ENCODE data around the gene PIP5K1B. TPM values are rescaled to one million over a fixed set of nuclear protein-coding genes. Genes with fewer than 3 reads are reported as not detected.

PIP5K1B gene
- total RNA-seq, 1 experiment from 2014 or later = 9.0 TPM

DNA sequence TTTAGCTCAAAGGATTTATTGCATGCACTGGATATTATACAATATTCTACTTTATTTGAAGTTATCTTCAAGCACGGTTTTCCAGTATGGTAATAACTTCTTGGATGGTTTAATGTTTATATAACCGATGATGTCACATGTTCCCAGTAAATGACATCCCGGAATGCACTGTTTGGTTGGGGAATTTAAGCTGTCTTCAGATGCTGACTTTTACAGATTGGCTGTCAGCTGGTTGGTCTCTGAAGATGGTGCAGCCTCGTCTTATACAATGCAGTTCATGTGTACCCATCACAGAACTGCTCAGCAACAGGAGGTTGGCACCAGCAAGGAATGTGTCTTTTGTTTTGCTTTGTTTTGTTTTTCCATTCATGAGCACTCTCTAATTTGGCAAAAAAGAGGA lies 165.0 kb downstream of the PIP5K1B start:
- CTCF ChIA-PET = interaction anchor here (0.6 kb wide), 1 partner anchor 245 kb away, joined by 6 read pairs; no protein-coding TSS in a partner anchor
- no peak for DNase-seq
- no peaks in the 10 kb centered on the region for H3K27me3 Mint-ChIP-seq (ENCODE audit: unreplicated experiment)

GRCh38 chr9:68871236-68871635 lies 166.2 kb downstream of the PIP5K1B start:
- Mint-ChIP-seq H3K9me3 (ENCODE audit: low read depth, unreplicated experiment) (no peaks in the 10 kb centered on the region), H3K27ac (ENCODE audit: unreplicated experiment) (no peak overlapping the region), H3K4me1 (ENCODE audit: low read depth, unreplicated experiment) (no peaks in the 10 kb centered on the region), H3K27me3 (ENCODE audit: unreplicated experiment) (no peaks in the 10 kb centered on the region), H3K36me3 (ENCODE audit: insufficient read depth, unreplicated experiment) (no peaks in the 10 kb centered on the region), H3K4me3 (ENCODE audit: low read depth, unreplicated experiment) (no peak overlapping the region)
- CTCF ChIA-PET = interaction anchor here (0.6 to 0.8 kb wide), 2 partner anchors 31 to 398 kb away, joined by 3 read pairs; no protein-coding TSS in a partner anchor
- no peak for TF ChIP-seq CTCF (IDR thresholded peaks at IDR 0.05; ENCODE audit: unreplicated experiment)
- BruUV-seq (replicated peaks) = no TSS peak
- DNase-seq = no peak
- intact Hi-C loops (cut with micrococcal nuclease; ENCODE audit: unreplicated experiment) = no loop called here

More for the DNA sequence above, 165.0 kb downstream of the PIP5K1B start:
- TF ChIP-seq CTCF (IDR thresholded peaks at IDR 0.05; ENCODE audit: unreplicated experiment) = no peak
- intact Hi-C loops (cut with micrococcal nuclease; ENCODE audit: unreplicated experiment) = no loop called here
- BruUV-seq (replicated peaks) = no TSS peak
- H3K4me1 Mint-ChIP-seq (ENCODE audit: low read depth, unreplicated experiment) = no peaks in the 10 kb centered on the region
- no peaks in the 10 kb centered on the region for H3K36me3 Mint-ChIP-seq (ENCODE audit: insufficient read depth, unreplicated experiment)
- no peaks in the 10 kb centered on the region for H3K9me3 Mint-ChIP-seq (ENCODE audit: low read depth, unreplicated experiment)
- no peak overlapping the region for H3K27ac Mint-ChIP-seq (ENCODE audit: unreplicated experiment)
- H3K4me3 Mint-ChIP-seq (ENCODE audit: low read depth, unreplicated experiment) = no peak overlapping the region

- DNase-seq = no peak
- BruUV-seq (replicated peaks) = no TSS peak
- intact Hi-C loops (cut with micrococcal nuclease; ENCODE audit: unreplicated experiment) = no loop called here
- H3K27me3 Mint-ChIP-seq (ENCODE audit: unreplicated experiment) = no peaks in the 10 kb centered on the region
- CTCF ChIA-PET = no interaction called here
- no peak overlapping the region for H3K4me3 Mint-ChIP-seq (ENCODE audit: low read depth, unreplicated experiment)
- no peak for TF ChIP-seq CTCF (IDR thresholded peaks at IDR 0.05; ENCODE audit: unreplicated experiment)
- H3K9me3 Mint-ChIP-seq (ENCODE audit: low read depth, unreplicated experiment) = no peaks in the 10 kb centered on the region
- H3K27ac Mint-ChIP-seq (ENCODE audit: unreplicated experiment) = no peak overlapping the region
- no peaks in the 10 kb centered on the region for H3K36me3 Mint-ChIP-seq (ENCODE audit: insufficient read depth, unreplicated experiment)
- no peaks in the 10 kb centered on the region for H3K4me1 Mint-ChIP-seq (ENCODE audit: low read depth, unreplicated experiment)
Observed at GRCh38 chr9:68872026-68872501, 167.0 kb downstream of the PIP5K1B start.

DNA sequence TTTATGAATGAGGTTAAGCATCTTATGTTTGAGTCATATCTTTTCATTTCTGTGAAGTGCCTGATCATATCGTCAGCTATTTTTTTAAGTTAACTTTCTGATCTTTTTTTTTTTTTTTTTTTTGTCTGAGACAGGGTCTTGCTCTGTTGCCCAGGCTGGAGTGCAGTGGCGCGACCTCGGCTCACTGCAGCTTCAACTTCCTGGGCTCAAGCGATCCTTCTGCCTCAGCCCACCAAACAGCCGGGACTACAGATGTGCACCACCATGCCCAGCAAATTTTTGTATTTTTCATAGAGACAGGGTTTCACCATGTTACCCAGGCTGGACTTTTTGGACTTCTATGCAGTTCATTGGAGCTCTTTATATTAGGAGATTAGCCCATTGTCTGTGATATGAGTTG lies 168.1 kb downstream of the PIP5K1B start:
- TF ChIP-seq CTCF (IDR thresholded peaks at IDR 0.05; ENCODE audit: unreplicated experiment) = no peak
- CTCF ChIA-PET = no interaction called here
- no peak overlapping the region for H3K4me3 Mint-ChIP-seq (ENCODE audit: low read depth, unreplicated experiment)
- H3K9me3 Mint-ChIP-seq (ENCODE audit: low read depth, unreplicated experiment) = no peaks in the 10 kb centered on the region
- H3K4me1 Mint-ChIP-seq (ENCODE audit: low read depth, unreplicated experiment) = no peaks in the 10 kb centered on the region
- BruUV-seq (replicated peaks) = no TSS peak
- no peaks in the 10 kb centered on the region for H3K36me3 Mint-ChIP-seq (ENCODE audit: insufficient read depth, unreplicated experiment)
- no peak overlapping the region for H3K27ac Mint-ChIP-seq (ENCODE audit: unreplicated experiment)
- no peak for DNase-seq
- no peaks in the 10 kb centered on the region for H3K27me3 Mint-ChIP-seq (ENCODE audit: unreplicated experiment)
- intact Hi-C loops (cut with micrococcal nuclease; ENCODE audit: unreplicated experiment) = no loop called here

All from Calu3 (cell line).